Thyroid gland (tissue), 4 donors: ENCODE data around the gene NT5C2. TPM values are rescaled to one million over a fixed set of nuclear protein-coding genes. Genes with fewer than 3 reads are reported as not detected.
A peak's percentile ranks its signal among the peaks of the same experiment; 100 is the strongest.
"Not testable (repeated sequence)": the region's sequence is repeated elsewhere in the genome, so short reads cannot be mapped to it uniquely, and the experiment has no call there.

Experiments
- DNase-seq, 2 donors: peaks; one replicate each; pipeline ENCODE4 v3.0.0-alpha.2; 2019
- H3K27ac ChIP-seq, 3 donors: fragments of 200-600 bp; sonication (generic); 1 replicate in 2 of 3; 2 replicates in 1 of 3; pipeline ENCODE4 v1.5.1; 2016 to 2019; ENCODE audit warnings: mild to moderate bottlenecking in 1 of 3, moderate library complexity in 1 of 3
- H3K27me3 ChIP-seq: fragments of 200-600 bp; sonication (generic); one replicate; pipeline ENCODE4 v1.5.1; 2019
- H3K36me3 ChIP-seq, 2 donors: fragments of 200-600 bp; sonication (generic); one replicate each; pipeline ENCODE4 v1.5.1; 2016 to 2019
- H3K4me1 ChIP-seq, 2 donors: fragments of 200-600 bp; sonication (generic); one replicate each; pipeline ENCODE4 v1.5.1; 2017 to 2019
- H3K4me3 ChIP-seq, 3 donors: fragments of 200-600 bp; sonication (generic); replicated peaks in 1 of 3; 1 replicate in 2 of 3; 2 replicates in 1 of 3; pipeline ENCODE4 v1.5.1; 2016; ENCODE audit warnings: mild to moderate bottlenecking in 1 of 3
- H3K9me3 ChIP-seq: fragments of 200-600 bp; sonication (generic); one replicate; pipeline ENCODE4 v1.5.1; 2017
- CTCF ChIP-seq, 6 experiments: fragments of 200-600 bp in 3 of 6; fragments of 450-650 bp in 3 of 6; sonication (generic) in 3 of 6; IDR thresholded peaks; one replicate each; pipeline ENCODE4 v1.5.1; 2016 to 2019; ENCODE audit warnings: antibody characterized with exemption in 6 of 6, mild to moderate bottlenecking in 2 of 6, inconsistent platforms in 1 of 6, moderate library complexity in 1 of 6
- POLR2A ChIP-seq, 2 donors: fragments of 450-650 bp; IDR thresholded peaks; one replicate each; pipeline ENCODE4 v1.6.1; 2017; ENCODE audit warnings: antibody characterized with exemption in 2 of 2, mild to moderate bottlenecking in 2 of 2, moderate library complexity in 1 of 2
- WGBS, 2 donors: methylation state at CpG; one replicate each; pipeline ENCODE4 v1.1.5; 2017; 5-methylcytosine and 5-hydroxymethylcytosine counted together
- intact Hi-C: fragments of 100-400 bp; cut with DNase I; formaldehyde crosslinking; loops from one replicate; pipeline ENCODE4 v1.15.1; 2023
- total RNA-seq, 4 donors: library from RNA; depleted of rRNA; stranded (reverse); fragments of >200 nt; gene quantifications; one replicate each; pipeline ENCODE4 v1.2.3, GENCODE V29; 2016

The NT5C2 gene
- total RNA-seq, 4 donors from 2014 or later = 194 to 238 (median 214) TPM

- no peaks in the 10 kb centered on the region for H3K9me3 ChIP-seq
- no peaks in the 10 kb centered on the region for H3K27me3 ChIP-seq
- H3K4me3 ChIP-seq = no peak overlapping the region
- H3K36me3 ChIP-seq = peaks cover 0 to 5% of the 10 kb centered on the region in 2 donors
- DNase-seq = no peak
- TF ChIP-seq POLR2A (IDR thresholded peaks at IDR 0.05) (no peak), CTCF (IDR thresholded peaks at IDR 0.05) (no peak)
- peaks cover 37 to 38% of the 10 kb centered on the region in 2 donors for H3K4me1 ChIP-seq
- intact Hi-C loops = no loop called here
- H3K27ac ChIP-seq = peak overlapping the region in 1 of 3 donors; percentile 60
- WGBS, 2 donors = 74 to 79% methylated on average over 2 of the region's 2 CpGs
Measured at GRCh38 chr10:103141950-103142349, 51.1 kb downstream of the NT5C2 start.

- 29 to 33% methylated on average over 1 of the region's 1 CpG for WGBS, 2 donors
- H3K27ac ChIP-seq = no peak overlapping the region
- peaks cover 0 to 5% of the 10 kb centered on the region in 2 donors for H3K36me3 ChIP-seq
- peaks cover 24 to 25% of the 10 kb centered on the region in 2 donors for H3K4me1 ChIP-seq
- H3K9me3 ChIP-seq = no peaks in the 10 kb centered on the region
- no peak for TF ChIP-seq CTCF (IDR thresholded peaks at IDR 0.05)
- no peak for TF ChIP-seq POLR2A (IDR thresholded peaks at IDR 0.05)
- intact Hi-C loops = no loop called here
- H3K27me3 ChIP-seq = no peaks in the 10 kb centered on the region
- no peak overlapping the region for H3K4me3 ChIP-seq
- no peak for DNase-seq
Measured at GRCh38 chr10:103140469-103140868, 52.6 kb downstream of the NT5C2 start.

- TF ChIP-seq POLR2A (IDR thresholded peaks at IDR 0.05) = no peak
- H3K27ac ChIP-seq = no peak overlapping the region
- H3K9me3 ChIP-seq = no peaks in the 10 kb centered on the region
- WGBS, 2 donors = 96% methylated on average over 3 of the region's 3 CpGs
- H3K4me1 ChIP-seq = peaks cover 17 to 19% of the 10 kb centered on the region in 2 donors
- no peak for DNase-seq
- H3K4me3 ChIP-seq = no peak overlapping the region
- H3K27me3 ChIP-seq = no peaks in the 10 kb centered on the region
- intact Hi-C loops = no loop called here
- peaks cover 0 to 10% of the 10 kb centered on the region in 2 donors for H3K36me3 ChIP-seq
Measured at GRCh38 chr10:103139803-103140202, 53.3 kb downstream of the NT5C2 start.

GRCh38 chr10:103135168-103135567 is 57.9 kb downstream of the NT5C2 start:
- H3K36me3 ChIP-seq = peaks cover 0 to 13% of the 10 kb centered on the region in 2 donors
- H3K4me3 ChIP-seq, DNase-seq, H3K4me1 ChIP-seq, H3K27me3 ChIP-seq, H3K27ac ChIP-seq, intact Hi-C loops, H3K9me3 ChIP-seq: not testable (repeated sequence)
- WGBS, 2 donors = 90 to 94% methylated on average over 3 of the region's 3 CpGs

DNA sequence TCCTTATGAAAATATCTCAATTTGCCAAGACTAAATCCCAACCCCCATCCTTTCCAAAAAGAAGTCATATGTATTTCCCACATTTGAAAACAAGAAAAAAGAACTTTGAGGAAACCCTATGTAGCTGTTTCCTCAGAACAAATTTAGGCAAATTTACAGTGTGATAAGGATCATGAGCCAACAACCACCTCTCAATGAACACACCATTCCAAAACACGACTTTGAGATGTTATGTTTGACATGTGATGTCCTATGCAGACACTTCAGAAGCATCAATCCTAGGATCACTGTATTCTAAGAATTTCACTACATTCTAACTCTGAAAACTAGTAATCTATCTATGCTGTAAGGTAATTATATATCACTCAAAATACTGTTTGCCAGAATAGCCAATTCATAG is 62.2 kb downstream of the NT5C2 start:
- peaks cover 0 to 8% of the 10 kb centered on the region in 2 donors for H3K36me3 ChIP-seq
- intact Hi-C loops = no loop called here
- H3K4me3 ChIP-seq = no peak overlapping the region
- H3K27ac ChIP-seq = peak overlapping the region in 1 of 3 donors; percentile 20
- H3K27me3 ChIP-seq = no peaks in the 10 kb centered on the region
- H3K9me3 ChIP-seq = no peaks in the 10 kb centered on the region
- no peak for TF ChIP-seq POLR2A (IDR thresholded peaks at IDR 0.05)
- no peak for TF ChIP-seq CTCF (IDR thresholded peaks at IDR 0.05)
- no peak for DNase-seq
- WGBS, 2 donors = 61 to 69% methylated on average over 1 of the region's 1 CpG
- peaks cover under 1 to 6% of the 10 kb centered on the region in 2 donors for H3K4me1 ChIP-seq

- H3K27me3 ChIP-seq, intact Hi-C loops, H3K27ac ChIP-seq, DNase-seq, H3K36me3 ChIP-seq, H3K4me3 ChIP-seq, H3K9me3 ChIP-seq: not testable (repeated sequence)
- H3K4me1 ChIP-seq = peaks cover 8 to 13% of the 10 kb centered on the region in 2 donors
- WGBS, 2 donors = 82 to 83% methylated on average over 5 of the region's 5 CpGs
Measured at GRCh38 chr10:103130180-103130579, 62.9 kb downstream of the NT5C2 start.

DNA sequence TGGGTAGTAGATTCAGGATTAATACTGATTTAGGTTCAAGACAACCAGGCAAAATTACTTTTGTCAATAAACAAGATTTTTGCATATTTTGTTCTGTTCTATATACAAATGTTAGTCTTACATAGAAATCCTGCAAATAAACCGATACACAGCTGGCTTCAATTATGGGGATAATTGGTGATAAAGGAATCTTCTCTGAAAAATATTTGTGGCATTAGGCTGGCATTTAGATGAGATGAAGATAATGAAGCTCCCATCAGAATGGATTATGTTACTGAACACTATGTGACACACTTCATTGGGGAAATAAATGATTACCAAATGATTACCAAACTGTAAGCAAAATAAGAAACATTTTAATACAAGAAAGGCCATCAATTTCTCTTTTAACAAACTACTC is 65.8 kb downstream of the NT5C2 start:
- Histone ChIP-seq H3K36me3 (no peaks in the 10 kb centered on the region), H3K27me3 (no peaks in the 10 kb centered on the region), H3K9me3 (no peaks in the 10 kb centered on the region), H3K27ac (peak overlapping the region in 1 of 3 donors; percentile 88), H3K4me3 (no peak overlapping the region), H3K4me1 (peaks cover 32 to 42% of the 10 kb centered on the region in 2 donors)
- no peak for TF ChIP-seq POLR2A (IDR thresholded peaks at IDR 0.05)
- TF ChIP-seq CTCF (IDR thresholded peaks at IDR 0.05) = no peak
- DNase-seq = no peak
- intact Hi-C loops = no loop called here
- 89 to 98% methylated on average over 1 of the region's 1 CpG for WGBS, 2 donors
